Measurements from ENCODE around the gene PLEKHM2.

Gene PLEKHM2

DNA sequence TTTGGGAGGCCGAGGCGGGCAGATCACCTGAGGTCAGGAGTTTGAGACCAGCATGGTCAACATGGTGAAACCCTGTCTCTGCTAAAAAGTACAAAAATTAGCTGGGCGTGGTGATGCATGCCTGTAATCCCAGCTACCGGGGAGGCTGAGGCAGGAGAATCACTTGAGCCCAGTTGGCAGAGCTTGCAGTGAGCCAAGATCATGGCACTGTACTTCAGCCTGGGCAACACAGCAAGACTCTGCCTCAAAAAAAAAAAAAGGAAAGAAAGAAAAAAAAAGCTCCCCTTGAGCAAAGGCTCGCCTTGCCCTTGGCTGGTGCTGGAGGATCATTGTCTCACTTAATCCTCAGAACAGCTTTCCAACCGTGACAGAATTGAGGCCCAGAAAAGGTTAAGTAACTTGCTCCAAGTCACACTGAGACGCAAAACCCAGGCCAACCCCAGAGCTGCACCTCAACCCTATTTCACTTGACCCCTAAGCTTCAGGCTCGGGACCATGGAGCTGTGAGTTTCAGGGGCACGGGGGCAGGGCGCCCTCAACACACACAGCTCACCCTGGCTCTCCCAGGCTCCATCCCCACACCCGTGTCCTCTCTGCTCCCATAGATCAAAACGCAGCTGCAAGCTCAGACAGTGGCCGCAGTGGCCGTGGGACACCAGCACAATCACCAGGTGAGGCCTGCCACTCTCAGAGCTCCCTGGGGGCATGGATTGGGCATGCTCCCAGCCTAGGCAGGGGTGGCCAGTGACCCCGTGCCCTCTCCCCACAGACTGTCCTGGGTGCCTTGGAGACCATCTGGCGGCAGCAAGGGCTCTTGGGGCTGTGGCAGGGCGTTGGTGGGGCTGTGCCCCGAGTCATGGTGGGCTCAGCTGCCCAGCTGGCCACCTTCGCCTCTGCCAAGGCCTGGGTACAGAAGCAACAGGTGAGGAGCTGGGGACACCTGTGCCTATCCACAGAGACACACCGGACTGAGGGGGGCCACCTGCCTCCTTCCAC is 53.5 kb downstream of the PLEKHM2 start:
- in situ Hi-C loops (cut with HindIII; ENCODE audit: low sequenced_read_pairs): no loop called here

DNA sequence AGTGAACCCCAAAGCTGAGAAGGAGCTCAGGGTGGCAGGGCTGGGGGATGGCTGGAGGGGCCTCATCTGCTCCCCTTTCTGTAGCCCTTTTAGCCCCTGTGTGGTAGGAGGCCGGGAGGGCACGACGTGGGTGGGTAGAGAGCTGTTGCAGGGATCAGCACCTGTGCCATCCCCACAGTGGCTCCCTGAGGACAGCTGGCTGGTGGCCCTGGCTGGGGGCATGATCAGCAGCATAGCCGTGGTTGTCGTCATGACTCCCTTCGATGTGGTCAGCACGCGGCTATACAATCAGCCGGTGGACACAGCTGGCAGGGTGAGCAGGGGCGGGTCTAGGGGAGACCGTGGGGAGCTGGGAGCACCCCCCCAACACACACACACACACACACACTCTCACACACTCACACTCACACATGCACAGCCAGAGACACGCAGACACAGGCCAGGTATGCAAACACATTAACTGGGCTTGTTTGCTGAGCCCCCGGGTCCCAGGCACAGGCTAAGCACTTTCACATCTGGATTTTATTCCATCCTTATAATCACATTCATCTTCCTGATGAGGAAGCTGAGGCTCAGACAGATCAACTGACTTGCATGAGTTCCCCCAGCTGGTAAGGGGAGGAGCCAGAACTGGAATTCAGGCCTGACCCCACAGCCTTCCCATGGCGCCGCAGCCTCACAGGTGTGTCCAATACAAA is 54.4 kb downstream of the PLEKHM2 start:
- in situ Hi-C loops (cut with HindIII; ENCODE audit: low sequenced_read_pairs): no loop called here

DNA sequence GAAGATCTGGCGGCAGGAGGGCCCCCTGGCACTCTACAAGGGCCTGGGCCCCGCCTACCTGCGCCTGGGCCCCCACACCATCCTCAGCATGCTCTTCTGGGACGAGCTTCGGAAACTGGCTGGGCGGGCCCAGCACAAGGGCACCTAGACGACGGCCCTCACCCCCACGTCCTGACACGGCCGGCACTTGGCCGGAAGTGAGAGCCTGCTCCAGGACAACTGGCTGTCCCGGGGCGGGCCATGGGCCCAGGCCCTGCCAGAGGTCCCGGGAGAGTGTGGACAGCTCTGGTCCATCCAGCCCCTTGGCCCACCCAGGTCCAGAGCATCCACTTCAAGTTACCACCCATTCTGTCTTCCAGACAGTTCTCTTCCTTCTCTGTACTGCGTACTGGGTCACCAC is 55.1 kb downstream of the PLEKHM2 start:
- in situ Hi-C loops (cut with HindIII; ENCODE audit: low sequenced_read_pairs): no loop called here

- in situ Hi-C loops (cut with HindIII; ENCODE audit: low sequenced_read_pairs): no loop called here
Observed at GRCh38 chr1:15739745-15740144, 55.6 kb downstream of the PLEKHM2 start.

- in situ Hi-C loops (cut with HindIII; ENCODE audit: low sequenced_read_pairs): no loop called here
Observed at GRCh38 chr1:15740924-15741850, 57.1 kb downstream of the PLEKHM2 start.

GRCh38 chr1:15742339-15742801 is 58.2 kb downstream of the PLEKHM2 start, which contains the start of gene TMEM82:
Gene TMEM82, plus strand, starts transcription at chr1:15742499. Its CDS starts 61 bp downstream, at chr1:15742560.
- in situ Hi-C loops (cut with HindIII; ENCODE audit: low sequenced_read_pairs): no loop called here

- in situ Hi-C loops (cut with HindIII; ENCODE audit: low sequenced_read_pairs): no loop called here
Observed at GRCh38 chr1:15744122-15744679, 60.1 kb downstream of the PLEKHM2 start.

DNA sequence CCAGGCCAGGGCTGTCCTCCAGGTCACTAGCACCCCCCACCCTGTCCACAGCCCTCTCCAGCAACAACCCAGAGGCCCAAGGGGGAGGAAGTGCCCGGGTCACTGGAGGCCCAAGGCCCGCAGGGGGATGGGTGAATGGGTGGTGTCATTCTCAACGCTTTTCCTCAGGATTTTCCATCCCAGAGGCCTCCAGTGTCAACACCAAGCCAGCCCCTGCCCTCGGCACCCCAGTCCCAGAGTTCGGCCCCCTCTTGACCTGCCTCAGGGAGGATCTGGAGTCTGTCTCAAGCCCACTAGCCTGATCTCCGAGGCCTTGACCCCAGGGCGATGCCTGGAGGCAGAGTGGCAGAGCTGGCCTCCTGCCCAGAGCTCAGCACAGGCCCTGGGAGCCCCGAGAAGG is 63.3 kb downstream of the PLEKHM2 start:
- in situ Hi-C loops (cut with HindIII; ENCODE audit: low sequenced_read_pairs): no loop called here

GRCh38 chr1:15748264-15748663 is 64.1 kb downstream of the PLEKHM2 start:
- in situ Hi-C loops (cut with HindIII; ENCODE audit: low sequenced_read_pairs): no loop called here

- in situ Hi-C loops (cut with HindIII; ENCODE audit: low sequenced_read_pairs): no loop called here
Observed at GRCh38 chr1:15748690-15749398, 64.7 kb downstream of the PLEKHM2 start.

DNA sequence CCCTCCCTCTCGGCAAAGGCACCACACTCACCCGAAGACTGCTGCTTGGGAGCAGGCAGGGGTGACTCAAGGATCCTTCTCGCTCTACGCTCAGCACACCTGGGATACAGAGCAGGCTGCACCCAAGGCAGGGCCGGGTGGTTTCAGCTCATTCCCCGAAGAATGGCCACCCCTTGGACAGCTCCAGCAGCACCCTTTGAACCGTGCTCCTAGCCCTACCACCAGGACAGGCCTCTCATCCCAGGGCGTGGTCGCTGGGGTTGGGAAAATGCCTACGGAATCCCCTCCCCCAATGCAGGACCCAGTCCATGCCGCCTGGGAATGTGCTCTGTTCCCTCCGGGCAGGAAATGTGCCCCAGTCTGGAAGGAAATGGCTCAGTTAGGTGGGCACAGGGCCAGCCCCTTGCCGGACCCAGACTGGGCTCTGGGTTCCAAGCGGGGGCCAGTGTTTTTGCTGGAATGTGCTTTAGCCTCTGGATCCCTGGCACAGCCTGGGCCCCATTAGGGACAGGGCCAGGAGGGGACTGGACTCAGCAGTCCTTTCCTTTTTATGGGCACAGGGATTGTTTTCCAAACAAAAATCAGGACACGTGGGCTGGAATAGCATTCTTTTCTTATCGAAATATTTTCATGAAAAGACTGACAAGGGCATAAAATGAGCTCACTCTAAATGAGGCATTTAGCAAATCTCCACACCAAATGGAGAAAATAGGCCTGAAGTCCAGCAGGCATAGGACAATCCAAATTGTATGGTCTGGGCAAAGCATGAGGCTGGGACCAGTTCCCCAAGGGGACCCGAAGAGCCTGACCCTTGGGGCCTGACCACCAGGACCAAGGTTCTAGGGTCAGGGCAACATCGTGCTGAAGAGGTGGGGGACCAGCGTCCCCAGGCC is 65.5 kb downstream of the PLEKHM2 start:
- in situ Hi-C loops (cut with HindIII; ENCODE audit: low sequenced_read_pairs): no loop called here

- in situ Hi-C loops (cut with HindIII; ENCODE audit: low sequenced_read_pairs): no loop called here
Observed at GRCh38 chr1:15750924-15751323, 66.8 kb downstream of the PLEKHM2 start.

GRCh38 chr1:15751717-15752116 is 67.6 kb downstream of the PLEKHM2 start:
- in situ Hi-C loops (cut with HindIII; ENCODE audit: low sequenced_read_pairs): no loop called here

DNA sequence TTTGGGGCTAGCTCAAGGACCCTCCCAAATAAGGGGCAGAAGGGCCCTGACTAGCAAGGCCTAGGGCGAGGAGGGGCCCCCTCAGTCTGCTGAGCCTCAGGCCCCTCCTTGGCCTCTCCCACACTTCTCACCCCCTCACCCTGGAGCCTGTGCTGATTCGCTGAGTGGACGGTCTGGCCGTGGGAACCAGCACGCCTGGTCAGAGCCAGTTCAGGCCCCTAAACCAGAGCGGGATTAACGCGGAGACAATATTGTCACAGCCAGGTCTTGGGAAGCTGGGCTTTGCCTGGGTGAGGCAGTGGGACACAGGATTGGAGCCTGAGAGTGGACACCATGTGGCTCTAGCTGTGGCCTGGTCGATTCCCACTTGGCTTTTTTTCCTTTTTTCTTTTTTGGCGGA is 69.7 kb downstream of the PLEKHM2 start:
- in situ Hi-C loops (cut with HindIII; ENCODE audit: low sequenced_read_pairs): no loop called here

DNA sequence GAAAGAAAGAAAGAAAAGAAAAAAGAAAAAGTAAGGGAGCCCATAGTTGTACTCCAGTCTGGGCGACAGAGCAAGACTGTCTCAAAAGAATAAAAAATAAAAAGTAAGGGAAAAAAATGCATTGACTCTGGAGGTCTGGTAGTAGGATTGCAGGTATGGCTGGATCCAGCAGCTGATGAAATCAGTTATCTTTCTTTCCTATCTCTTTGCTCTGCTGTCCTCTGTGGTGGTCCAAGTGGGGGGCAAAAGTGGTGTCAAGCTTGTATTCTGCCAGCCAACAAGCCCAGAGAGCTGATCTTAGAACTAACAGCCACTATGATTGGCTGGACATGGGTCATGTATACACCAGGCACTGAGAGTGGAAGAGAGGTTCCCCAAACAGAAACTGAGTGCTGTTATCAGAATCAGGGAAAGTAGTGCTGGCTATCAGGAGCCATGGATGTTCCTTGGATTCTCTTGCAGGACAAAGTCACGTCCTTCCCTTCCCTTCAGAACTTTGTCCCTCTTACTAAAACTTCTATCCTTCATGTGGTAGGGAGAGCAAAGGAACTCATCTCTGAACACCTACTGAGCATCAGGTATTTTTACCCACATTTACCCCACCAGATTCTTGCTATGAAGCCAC is 71.0 kb downstream of the PLEKHM2 start:
- in situ Hi-C loops (cut with HindIII; ENCODE audit: low sequenced_read_pairs): no loop called here

DNA sequence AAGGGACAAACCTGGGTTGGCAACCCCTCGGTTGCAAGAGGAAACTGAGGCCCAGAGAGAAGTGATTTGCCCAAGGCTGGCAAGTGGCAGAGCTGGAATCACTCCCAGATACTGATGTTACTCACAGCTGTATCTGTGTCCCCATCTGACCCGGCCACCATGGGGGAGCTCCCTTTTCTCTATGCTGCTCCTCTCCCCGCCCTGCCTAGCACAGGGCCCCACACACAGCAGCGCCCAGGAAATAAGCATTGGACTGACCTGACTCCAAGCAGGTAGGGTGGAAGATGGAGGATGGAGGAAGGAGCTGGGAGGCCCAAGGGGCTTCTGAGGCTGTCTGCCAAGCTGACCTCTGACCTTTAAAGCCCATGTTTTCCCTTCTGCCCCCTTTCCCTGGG is 71.5 kb downstream of the PLEKHM2 start:
- in situ Hi-C loops (cut with HindIII; ENCODE audit: low sequenced_read_pairs): no loop called here

DNA sequence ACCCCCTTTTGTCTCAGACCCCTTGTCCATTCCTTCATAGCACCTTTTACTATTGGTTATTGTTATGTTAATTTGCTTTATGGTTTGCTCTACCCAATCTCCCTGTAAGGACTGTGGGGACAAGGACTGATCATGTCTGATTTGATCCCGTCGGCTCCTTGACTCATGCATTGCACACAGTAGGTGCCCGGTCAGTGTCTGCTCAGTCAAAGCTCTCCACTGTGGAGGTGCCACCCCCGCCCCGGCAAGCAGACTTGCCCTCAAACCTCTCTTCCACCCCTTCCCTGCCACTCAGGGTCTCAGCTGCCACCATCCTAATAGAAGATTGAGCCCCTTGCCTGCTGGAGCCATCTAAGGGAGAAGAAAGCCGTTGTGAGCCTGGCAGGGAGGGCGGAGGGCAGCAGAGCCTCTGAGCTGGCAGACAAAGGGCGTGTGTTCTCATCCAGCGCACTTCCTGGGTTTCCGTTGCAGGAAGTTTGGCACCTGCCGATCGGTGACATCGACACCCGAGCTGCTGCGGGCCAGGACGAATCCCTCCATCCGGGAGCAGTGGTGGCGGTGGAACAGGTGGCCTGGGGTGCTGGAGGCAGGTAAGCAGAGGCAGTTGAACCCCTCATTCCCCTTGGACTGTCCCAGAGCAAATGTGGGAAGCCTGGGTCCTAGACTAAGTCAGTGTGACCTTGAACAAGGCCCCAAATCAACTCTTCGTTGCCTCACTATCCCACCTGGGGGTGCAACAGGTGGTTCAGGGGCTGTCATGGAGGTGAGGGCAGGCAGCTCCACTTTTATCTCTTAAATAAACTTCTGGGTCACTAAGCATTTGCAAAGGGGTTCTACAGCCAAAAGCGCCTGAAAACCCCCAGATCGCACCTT is 72.3 kb downstream of the PLEKHM2 start:
- in situ Hi-C loops (cut with HindIII; ENCODE audit: low sequenced_read_pairs): no loop called here
